ENCODE measurements around the gene C1orf198. TPM values are rescaled to one million over a fixed set of nuclear protein-coding genes. Genes with fewer than 3 reads are reported as not detected.
A peak's percentile ranks its signal among the peaks of the same experiment; 100 is the strongest.

The C1orf198 gene
- total and polyA plus RNA-seq, 2 experiments from 2014 or later = 54.7 to 67.6 TPM

GRCh38 chr1:230839173-230839572 lies 29.1 kb downstream of the C1orf198 start:
- H3K9me3 ChIP-seq (ENCODE audit: low read depth) = no peaks in the 10 kb centered on the region
- H3K27ac ChIP-seq = no peak overlapping the region
- TF ChIP-seq, protein P1, sequence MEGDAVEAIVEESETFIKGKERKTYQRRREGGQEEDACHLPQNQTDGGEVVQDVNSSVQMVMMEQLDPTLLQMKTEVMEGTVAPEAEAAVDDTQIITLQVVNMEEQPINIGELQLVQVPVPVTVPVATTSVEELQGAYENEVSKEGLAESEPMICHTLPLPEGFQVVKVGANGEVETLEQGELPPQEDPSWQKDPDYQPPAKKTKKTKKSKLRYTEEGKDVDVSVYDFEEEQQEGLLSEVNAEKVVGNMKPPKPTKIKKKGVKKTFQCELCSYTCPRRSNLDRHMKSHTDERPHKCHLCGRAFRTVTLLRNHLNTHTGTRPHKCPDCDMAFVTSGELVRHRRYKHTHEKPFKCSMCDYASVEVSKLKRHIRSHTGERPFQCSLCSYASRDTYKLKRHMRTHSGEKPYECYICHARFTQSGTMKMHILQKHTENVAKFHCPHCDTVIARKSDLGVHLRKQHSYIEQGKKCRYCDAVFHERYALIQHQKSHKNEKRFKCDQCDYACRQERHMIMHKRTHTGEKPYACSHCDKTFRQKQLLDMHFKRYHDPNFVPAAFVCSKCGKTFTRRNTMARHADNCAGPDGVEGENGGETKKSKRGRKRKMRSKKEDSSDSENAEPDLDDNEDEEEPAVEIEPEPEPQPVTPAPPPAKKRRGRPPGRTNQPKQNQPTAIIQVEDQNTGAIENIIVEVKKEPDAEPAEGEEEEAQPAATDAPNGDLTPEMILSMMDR (IDR thresholded peaks at IDR 0.05; ENCODE audit: low read depth, low read length) = no peak
- no peak for DNase-seq (ENCODE audit: low read depth in 1 of 2, low spot score in 1 of 2)
- no peak overlapping the region for H3K4me3 ChIP-seq
- H3K36me3 ChIP-seq = peaks cover 11% of the 10 kb centered on the region
- H3K27me3 ChIP-seq = no peaks in the 10 kb centered on the region
- no peaks in the 10 kb centered on the region for H3K4me1 ChIP-seq (ENCODE audit: low read depth)

DNA sequence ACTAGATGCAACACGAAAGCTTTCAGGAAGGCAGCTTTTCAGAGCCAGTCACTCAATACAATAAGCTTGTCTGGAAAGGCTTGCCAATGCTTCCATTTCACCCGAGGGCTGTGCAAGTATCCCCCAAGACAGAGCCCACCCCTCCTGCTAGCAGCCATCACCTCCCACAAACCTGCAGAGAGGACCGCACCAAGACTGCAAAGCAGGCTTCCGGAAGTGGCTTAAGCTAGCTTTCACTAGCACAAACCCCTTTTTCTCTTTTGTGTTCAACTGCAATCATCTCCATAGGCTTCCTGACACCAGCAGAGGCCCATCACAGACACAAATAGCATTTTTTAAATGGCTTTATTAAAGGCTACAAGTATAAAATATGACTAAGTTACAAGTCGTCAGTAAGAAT lies 31.5 kb downstream of the C1orf198 start:
- Histone ChIP-seq H3K4me1 (ENCODE audit: low read depth) (no peaks in the 10 kb centered on the region), H3K9me3 (ENCODE audit: low read depth) (no peaks in the 10 kb centered on the region), H3K27me3 (no peaks in the 10 kb centered on the region), H3K36me3 (peaks cover 7% of the 10 kb centered on the region), H3K4me3 (no peak overlapping the region), H3K27ac (no peak overlapping the region)
- no peak for DNase-seq (ENCODE audit: low read depth in 1 of 2, low spot score in 1 of 2)
- TF ChIP-seq, protein P1 (IDR thresholded peaks at IDR 0.05; ENCODE audit: low read depth, low read length) = no peak

DNA sequence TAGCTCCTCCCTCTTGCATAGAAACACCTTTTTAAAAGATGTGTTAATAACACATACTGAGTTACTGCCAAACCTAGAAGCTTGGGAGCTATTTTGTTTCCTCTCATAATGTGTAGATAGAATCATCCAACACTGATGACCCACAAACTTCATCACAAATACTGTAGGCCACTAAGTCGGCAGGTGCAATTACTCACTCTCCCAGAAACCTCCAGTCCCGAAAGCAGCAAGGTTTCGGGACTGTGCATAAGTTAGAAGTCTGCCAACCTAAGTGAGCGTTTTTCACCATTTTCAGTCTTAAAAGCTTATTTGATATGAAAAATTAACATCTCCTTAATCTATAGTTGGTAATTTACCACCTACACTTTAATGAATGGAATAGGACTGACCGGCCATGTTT lies 32.0 kb downstream of the C1orf198 start:
- Histone ChIP-seq H3K4me3 (no peak overlapping the region), H3K27ac (no peak overlapping the region), H3K4me1 (ENCODE audit: low read depth) (no peaks in the 10 kb centered on the region), H3K9me3 (ENCODE audit: low read depth) (no peaks in the 10 kb centered on the region), H3K27me3 (no peaks in the 10 kb centered on the region), H3K36me3 (peaks cover 6% of the 10 kb centered on the region)
- no peak for DNase-seq (ENCODE audit: low read depth in 1 of 2, low spot score in 1 of 2)
- TF ChIP-seq, protein P1 (IDR thresholded peaks at IDR 0.05; ENCODE audit: low read depth, low read length) = no peak

GRCh38 chr1:230834292-230834691 lies 34.0 kb downstream of the C1orf198 start:
- TF ChIP-seq, protein P1 (IDR thresholded peaks at IDR 0.05; ENCODE audit: low read depth, low read length) = no peak
- no peak for DNase-seq (ENCODE audit: low read depth in 1 of 2, low spot score in 1 of 2)
- H3K4me1 ChIP-seq (ENCODE audit: low read depth) = no peaks in the 10 kb centered on the region
- peaks cover 6% of the 10 kb centered on the region for H3K36me3 ChIP-seq
- H3K9me3 ChIP-seq (ENCODE audit: low read depth) = no peaks in the 10 kb centered on the region
- H3K27me3 ChIP-seq = no peaks in the 10 kb centered on the region
- H3K4me3 ChIP-seq = no peak overlapping the region
- H3K27ac ChIP-seq = no peak overlapping the region

DNA sequence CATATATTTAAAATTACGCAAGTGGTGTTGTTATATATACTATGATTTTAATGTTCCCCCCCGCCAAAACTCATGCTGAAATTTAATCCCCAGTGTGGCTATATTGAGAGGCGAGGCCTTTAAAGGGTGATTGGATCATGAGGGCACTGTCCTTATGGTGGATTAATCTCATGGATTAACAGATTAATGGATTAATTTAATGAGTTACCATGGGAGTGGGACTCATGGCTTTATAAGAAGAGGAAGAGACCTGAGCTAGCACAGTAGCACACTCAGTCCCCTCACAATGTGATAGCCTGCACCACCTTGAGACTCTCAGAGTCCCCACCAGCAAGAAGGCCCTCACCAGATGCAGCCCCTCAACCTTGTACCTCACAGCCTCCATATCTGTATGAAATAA lies 34.8 kb downstream of the C1orf198 start:
- peaks cover 3% of the 10 kb centered on the region for H3K36me3 ChIP-seq
- H3K27ac ChIP-seq = no peak overlapping the region
- no peaks in the 10 kb centered on the region for H3K4me1 ChIP-seq (ENCODE audit: low read depth)
- TF ChIP-seq, protein P1 (IDR thresholded peaks at IDR 0.05; ENCODE audit: low read depth, low read length) = no peak
- DNase-seq (ENCODE audit: low read depth in 1 of 2, low spot score in 1 of 2) = no peak
- no peaks in the 10 kb centered on the region for H3K9me3 ChIP-seq (ENCODE audit: low read depth)
- no peaks in the 10 kb centered on the region for H3K27me3 ChIP-seq
- no peak overlapping the region for H3K4me3 ChIP-seq

- peak in 1 of 2 donors; percentile 40 for DNase-seq (ENCODE audit: low read depth in 1 of 2, low spot score in 1 of 2)
- TF ChIP-seq, protein P1 (IDR thresholded peaks at IDR 0.05; ENCODE audit: low read depth, low read length) = no peak
- H3K4me1 ChIP-seq (ENCODE audit: low read depth) = no peaks in the 10 kb centered on the region
These were observed 35.8 kb downstream of the C1orf198 start for GRCh38 chr1:230832476-230832875.

More at GRCh38 chr1:230832476-230832875, 35.8 kb downstream of the C1orf198 start:
- Histone ChIP-seq H3K36me3 (no peaks in the 10 kb centered on the region), H3K27me3 (no peaks in the 10 kb centered on the region), H3K9me3 (ENCODE audit: low read depth) (no peaks in the 10 kb centered on the region), H3K4me3 (no peak overlapping the region), H3K27ac (no peak overlapping the region)
